HG02884 (cell line): ENCODE measurements around the gene ARID3A.
"Not testable (repeated sequence)": the region's sequence is repeated elsewhere in the genome, so short reads cannot be mapped to it uniquely, and the experiment has no call there.

Experiments
- ATAC-seq: cut with Tn5 transposase; IDR thresholded peaks from one replicate; pipeline ENCODE4 v1.9.1; 2021; ENCODE audit warnings: mild to moderate bottlenecking, moderate library complexity; ENCODE audit not compliant: unreplicated experiment

The ARID3A gene

DNA sequence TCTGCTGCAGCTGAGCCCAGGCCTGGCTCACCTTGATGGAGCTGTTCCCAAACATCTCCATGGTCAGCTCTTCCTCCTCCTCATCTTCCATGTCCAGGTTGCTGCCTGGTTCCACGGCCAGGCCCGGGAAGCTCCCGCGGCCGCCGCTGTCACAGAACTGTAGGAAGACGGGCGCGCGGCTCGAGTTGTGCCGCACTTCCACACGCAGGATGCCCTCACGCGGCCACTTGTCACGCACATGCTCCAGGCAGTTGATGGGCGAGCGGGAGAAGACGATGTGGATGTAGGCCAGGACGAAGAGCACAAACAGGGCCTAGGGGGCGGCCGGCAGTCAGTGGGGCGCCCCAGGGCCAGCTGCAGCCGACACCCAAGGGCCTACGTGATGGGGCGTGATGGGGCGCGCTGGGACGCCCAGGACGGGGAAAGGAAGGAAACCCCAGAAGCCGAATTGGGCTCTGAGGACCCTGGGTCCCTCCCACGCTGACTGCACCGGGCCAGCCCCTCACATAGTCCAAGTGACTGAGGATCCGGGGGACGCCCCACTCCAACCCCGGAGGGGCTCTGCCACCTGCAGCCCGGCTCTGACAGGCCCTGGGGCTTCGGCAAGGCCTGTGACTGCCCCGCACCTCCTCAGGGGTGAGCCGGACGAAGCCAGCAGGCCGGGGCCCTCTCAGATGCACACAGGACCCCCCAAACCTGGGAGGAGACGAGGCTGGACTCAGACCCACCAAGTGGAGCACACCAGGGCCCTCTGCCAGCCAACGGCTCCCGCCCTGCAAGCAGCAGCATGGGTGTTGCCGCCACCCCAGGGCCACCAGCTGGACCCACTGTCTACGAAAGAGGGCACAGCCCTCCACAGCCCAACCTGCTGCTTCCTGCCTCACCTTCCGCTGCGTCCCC is 88.6 kb downstream of the ARID3A start:
- ATAC-seq, result no peak

DNA sequence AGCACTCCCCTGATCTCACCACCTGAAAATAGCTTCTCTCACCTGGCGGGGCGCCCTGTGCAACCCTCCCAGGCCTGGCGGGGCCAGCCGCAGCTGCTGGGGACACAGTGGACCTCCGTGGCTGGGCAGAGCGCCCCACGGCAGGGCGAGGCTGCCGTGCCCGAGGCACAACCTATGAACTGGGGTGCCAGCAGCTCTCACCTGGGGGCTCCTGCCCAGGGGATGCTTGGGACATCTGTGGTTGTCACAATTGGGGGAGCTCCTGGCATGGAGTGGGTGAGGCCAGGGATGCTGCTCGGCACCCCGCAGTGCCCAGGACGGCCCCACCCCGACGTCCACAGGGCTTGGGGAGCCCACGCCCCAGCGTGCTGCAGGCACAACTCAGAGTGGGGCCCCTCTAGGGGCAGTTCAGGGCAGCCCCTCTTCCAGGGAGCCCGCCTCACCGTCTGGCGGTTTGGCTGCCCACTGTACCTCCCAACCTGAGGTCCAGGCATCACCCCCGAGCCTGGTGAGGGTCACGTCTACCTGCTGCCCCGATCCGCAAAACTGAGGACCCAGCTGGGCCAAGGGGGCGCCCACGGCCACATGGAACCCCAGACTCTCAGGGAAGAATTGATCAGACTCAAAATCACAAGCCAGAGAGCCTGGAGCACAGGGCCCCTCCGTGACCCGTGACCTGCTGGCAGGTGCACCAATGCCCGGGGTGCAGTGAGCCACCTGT is 89.4 kb downstream of the ARID3A start:
- ATAC-seq, result no peak

DNA sequence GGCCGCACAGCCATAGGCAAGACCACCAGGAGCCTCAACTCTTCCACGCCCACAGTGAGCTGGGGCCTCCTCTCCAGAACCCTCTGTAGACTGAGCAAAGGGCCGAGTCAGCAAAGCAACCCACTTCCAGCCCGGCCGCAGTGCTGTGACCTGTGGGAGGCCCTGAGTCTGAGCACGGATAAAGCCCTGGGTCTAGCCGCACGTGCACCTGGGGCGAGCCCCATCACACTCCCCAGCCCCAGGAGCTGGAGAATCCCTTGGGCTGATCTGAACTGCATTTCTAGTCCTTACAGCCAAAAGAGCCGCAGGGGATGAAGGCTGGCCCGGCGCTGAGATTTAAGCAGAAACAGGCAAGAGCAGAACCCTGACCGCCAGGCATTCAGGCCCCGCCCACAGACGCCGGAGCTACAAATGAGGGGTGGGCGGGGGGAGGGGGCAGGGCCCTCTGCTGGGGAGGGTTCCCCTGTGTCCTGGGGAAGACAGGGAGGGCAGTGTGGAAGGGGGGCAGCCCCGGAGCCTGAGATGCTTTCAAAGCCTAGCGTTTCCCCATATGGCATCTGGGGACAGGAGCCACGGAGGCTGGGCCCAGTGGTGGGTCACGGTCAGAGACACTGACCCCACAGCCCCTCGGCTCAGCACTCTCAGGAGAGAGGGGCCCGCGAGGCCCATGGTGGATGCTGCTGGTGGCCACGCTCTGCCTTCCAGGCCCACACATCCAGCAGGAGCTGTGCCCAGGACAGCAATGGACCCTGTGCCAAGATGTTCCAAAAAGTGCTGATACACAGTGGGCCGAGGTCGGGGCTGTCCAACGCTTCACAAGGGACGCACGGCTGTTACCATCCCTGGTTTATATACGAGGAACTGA is 90.2 kb downstream of the ARID3A start:
- ATAC-seq, result no peak

DNA sequence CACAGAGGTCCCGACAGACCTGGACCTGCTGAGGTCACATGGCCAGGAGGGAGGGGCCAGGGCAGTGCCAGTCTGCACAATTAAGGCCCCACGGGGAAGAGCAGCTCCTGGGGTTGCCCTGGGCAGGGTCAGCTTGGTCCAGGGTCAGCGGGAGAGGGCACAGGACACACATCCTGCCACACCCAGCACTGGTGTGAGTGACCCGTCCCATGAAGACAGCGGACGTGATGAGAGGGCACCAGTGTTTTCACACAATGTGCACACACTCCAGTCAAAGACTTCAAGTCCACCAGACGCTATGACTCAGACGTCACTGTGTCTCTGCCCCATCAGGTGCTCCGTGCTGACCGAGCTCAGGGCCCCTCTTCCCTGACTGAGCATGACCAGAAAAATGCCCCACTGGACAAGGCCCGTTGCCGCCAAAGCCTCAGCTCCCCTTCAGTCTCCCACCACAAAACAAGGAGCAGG is 90.8 kb downstream of the ARID3A start:
- ATAC-seq, result no peak

DNA sequence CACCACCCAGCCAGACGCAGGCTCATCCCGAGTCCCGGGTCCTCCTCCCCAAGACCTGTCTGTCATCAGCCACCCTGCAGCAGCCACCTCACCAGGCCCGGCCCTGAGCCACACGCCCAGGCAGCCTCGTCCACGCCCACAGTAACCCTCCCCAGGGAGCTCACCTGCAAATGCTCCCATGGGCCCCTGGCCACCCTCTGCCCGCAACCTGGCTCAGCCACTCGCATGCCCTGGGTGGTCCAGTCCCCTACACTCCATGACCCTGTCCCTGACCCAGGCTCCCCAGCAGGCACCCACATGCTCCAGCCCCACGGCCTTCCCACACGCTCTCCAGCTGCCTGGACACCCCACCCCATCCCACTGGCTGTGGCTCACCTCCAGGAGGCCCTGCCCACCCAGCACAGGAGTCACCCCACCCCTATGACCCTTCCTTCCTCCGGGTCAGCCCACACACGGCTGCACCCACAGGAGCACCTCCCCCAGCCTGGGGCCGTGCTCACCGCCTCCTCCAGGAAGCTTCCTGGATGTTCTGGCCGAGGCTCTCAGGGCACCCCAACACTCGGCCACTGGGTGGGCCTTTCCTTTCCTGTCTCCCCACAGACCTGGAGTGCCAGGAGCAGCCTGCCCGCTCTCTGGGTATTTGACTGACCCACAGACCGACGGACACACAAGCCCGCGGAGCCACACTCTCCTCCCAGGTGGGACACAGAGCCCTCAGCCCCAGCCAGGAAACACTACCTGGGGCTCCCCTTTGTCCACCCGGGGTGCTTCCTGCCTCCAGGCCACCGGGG is 91.5 kb downstream of the ARID3A start:
- no peak for ATAC-seq

DNA sequence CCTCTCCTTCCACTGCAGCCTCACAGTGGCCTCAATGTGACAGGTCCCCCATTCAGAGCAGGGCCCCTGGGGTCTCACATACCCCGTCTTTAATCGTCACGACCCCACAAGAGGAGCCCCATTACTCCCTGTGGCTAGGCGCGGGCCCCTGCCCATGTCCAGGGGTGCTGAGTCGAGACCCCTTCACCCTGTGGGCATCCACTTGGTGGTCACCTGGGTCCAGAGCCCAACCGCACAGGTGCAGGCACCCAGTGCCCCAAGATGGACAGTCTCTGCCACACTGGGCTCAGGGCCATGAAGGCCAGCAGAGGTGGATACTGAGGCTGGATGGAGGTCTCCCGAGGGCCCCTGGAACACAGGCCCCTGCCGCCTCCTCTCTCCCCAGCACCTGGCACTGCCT is 92.1 kb downstream of the ARID3A start:
- no peak for ATAC-seq

DNA sequence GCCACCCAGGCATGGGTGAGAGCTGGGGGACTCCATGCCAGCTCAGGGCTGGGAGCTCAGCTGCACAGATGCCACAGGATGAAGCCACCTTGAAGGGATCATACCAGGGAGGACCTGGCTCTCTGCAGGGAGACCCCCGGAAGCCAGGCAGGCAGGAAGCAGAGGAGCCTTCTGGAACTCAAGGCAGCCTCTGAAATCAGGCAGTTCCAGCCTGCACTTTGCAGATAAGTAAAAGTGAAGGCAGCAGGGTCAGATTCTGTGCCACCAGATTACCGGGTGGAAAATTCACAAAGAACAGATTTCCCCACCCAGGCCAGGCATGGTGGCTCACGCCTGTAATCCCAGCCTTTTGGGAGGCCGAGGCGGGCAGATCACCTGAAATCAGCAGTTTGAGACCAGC is 92.6 kb downstream of the ARID3A start:
- ATAC-seq, result no peak

DNA sequence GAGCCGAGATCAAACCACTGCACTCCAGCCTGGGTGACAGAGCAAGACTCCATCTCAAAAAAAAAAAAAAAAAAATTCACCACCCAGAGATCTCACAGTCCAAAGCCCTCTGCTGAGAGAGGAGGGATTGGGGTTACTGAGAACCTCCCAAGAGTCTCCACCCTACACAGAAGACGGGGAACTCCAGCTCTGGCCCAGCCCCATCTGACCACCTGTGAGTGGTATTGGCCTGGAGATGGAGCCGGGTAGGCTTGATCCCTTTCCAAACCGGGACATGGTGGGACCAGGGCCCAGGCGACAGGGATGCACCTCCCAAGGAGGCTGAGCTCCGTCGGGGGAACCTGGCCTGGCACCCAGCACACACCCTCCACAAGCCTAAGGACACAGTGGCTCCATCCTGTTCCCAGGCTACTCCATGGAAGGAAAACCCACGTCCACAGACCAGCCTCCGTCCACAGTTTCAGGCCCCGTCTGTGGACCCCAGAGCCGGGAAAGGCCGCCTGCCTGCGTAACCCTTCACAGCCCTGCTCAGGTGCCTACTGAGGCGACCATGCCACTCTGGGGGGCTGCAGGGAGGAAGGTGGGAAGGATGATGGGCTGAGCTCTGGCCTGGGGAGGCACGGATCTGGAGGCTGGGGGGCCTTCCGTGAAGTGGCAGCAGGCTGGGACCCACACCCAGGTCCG is 93.2 kb downstream of the ARID3A start:
- no peak for ATAC-seq

DNA sequence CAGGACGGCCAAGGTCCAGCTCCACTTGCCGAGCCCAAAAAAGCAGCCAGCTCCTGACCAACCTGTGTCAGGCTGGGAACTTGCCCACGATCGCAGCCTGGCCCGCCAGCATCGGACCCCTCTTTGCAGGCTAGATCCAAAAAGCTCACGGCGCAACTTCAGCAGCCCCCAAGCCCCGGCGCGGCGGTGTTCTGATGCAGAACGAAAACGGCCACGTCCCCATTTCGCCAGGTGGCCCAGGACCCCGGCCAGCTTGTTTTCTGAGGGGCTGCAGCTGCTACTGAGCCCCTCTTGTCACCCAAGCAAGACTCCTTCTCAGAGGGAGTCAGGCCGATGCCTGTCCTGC is 93.8 kb downstream of the ARID3A start:
- no peak for ATAC-seq

DNA sequence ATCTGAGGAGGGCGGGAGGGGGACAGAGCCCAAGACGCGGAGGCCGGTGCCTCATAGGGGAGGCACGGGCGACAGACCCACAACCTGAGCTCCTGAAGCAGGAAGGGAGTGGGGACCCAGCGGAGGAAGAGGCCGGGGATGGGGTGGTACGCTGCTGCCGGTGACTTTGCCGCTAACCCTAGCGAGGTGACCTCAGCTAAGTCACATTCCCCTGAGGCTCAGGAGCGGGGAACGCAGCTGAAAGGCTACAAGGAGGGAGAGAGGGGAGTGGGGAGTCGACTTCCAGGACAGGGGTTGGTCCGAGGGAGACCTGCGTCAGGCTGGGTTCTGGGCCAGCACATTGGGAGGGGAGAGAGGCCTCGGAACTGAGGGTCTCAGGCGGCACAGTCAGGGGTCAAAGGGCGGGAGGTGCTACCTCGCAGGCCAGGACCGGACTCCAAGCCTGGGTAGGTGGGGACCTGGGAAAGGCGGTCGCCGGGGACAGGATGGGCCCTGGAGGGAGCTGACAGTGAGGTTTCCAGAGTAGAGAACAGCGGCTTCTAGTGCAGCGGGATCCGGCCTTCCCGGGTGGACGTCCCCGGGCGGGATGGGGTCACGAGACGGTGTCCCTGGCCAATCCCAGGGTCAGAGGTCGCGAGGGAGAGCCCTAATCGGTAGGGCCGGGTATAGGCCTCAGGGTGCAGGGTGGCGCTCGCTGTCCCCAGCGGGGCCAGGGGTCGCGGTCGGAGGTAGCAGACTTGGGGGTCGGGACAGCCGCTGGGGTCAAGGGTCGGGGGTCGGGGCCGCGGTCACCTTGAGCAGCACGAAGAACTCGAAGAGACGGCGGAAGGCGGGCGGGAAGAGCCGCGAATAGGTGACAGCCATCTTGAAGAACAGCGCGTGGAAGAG is 94.4 kb downstream of the ARID3A start:
- ATAC-seq, result peak; percentile 9

DNA sequence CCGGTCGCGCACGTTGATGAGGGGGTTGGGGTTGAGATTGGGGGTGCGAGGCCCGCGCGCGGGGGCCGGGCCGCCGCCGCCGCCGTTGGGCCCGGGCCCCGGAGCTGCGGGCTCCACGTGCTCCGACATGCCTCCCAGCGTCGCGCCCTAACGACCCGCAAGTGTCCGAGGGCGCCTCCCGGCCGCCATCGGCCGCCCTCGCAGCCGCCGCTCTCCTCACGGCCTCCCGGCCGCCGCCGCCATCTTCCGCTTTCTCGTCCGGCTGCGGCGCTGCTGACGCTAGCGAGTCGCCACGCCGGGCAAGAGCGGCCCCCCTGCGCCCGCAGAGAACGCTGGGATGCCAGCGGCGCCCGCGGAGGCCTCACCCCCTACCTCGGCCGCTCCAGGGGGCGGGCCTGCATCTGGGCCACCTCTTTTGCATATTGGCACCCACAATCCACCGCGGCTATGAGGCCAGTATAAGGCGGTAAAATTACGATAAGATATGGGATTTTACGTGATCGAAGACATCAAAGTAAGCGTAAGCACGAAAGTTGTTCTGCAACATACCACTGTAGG is 95.1 kb downstream of the ARID3A start, which contains the start of gene TMEM259:
TSS of gene TMEM259 (minus strand) at position 256 of the 558 bp plus-strand sequence. CDS start at position 129, 127 bp downstream.
- ATAC-seq, result peak; percentile 61

DNA sequence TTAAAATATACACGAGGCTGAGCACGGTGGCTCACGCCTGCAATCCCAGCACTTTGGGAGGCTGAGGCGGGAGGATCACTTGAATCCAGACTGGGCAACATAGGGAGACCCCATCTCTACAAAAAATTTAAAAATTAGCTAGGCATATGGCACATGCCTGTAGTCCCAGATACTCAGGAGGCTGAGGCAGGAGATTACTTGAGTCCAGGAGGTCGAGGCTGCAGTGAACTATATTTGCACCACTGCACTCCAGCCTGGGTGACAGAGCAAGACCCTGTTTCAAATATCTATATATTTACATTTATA is 98.0 kb downstream of the ARID3A start:
- ATAC-seq, result not testable (repeated sequence)

DNA sequence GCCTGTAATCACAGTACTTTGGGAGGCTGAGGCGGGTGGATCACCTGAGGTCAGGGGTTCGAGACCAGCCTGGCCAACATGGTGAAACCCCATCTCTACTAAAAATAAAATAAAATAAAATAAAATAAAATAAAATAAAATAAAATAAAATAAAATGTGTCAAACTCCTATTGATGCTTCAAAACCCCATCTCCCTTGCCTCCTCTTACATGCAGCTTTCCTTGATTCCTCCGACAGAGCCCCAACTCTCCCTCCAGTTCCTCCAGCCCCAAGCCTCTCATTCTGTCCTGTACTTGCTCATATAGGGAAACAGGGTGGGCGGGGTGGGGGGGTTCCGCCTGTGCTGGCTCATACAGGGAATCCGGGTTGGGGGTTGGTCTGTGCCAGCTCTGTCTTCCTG is 99.2 kb downstream of the ARID3A start:
- not testable (repeated sequence) for ATAC-seq
